HG02623 (cell line): Measurements from ENCODE around the gene TMEM255B.

Experiments
- ATAC-seq: cut with Tn5 transposase; IDR thresholded peaks from one replicate; pipeline ENCODE4 v1.9.1; 2021; ENCODE audit warnings: moderate library complexity; ENCODE audit not compliant: unreplicated experiment

TMEM255B gene

DNA sequence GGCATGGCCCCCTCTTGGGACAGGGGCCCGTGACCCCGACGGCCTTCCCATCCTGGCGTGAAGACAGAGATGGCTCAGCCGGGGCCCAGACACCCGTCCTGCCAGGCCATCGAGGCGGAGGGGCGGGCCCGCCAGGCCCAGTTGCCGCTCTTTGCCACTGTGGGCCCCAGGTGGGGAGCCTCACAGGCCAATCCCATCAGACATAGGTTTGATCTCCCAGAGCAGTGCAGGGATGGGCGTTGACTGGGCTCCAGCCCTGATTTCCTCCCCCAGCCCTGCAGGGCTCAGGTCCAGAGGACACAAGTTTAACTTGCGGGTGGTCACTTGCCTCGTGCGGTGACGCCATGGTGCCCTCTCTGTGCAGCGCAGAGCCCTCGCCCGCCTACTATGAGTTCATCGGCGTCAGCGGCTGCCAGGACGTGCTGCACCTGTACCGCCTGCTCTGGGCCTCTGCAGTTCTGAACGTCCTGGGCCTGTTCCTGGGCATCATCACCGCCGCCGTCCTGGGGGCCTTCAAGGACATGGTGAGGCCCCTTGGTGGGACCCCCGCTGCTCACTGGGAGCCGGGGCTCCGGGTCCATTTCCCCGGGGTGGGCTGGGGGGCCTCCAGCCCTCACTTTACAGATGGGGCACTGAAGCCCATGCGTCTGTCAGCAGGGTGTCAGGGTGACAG lies 42.4 kb downstream of the TMEM255B start:
- ATAC-seq: no peak

GRCh38 chr13:113802090-113802531 lies 43.1 kb downstream of the TMEM255B start:
- ATAC-seq: no peak

- ATAC-seq: no peak
These were observed 43.7 kb downstream of the TMEM255B start for GRCh38 chr13:113802761-113803160.

- no peak for ATAC-seq
These were observed 44.5 kb downstream of the TMEM255B start for GRCh38 chr13:113803409-113804016.

DNA sequence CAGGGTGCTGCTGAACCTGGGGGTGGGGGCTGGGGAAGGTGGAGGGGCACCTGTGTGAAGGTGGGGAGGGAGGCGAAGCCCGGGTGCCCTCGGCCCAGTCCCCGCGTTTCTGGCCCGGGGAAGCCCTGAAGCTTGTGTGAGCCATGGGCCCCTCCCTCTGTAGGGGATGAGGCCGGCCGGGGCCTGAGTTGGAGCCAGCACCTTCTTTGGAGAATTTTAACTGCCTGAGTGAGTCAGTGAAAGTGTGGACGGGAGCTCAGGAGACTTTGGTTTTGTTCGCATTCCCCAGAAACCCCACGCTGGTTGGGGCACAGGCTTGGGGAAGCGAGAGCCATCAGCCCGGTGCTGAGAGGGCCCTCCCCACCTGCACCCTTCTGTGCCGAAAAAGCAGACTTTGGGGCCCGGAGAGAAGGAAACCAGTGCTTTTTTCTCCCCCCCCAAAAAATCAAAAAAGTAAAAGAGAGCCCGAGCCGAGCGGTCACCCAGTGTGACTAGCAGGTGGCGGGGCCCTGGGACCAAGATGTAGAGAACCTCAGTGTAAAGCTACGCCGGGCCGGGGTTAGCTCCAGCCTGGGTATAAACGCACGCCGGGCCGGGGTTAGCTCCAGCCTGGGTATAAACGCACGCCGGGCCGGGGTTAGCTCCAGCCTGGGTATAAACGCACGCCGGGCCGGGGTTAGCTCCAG lies 45.1 kb downstream of the TMEM255B start:
- ATAC-seq: no peak

DNA sequence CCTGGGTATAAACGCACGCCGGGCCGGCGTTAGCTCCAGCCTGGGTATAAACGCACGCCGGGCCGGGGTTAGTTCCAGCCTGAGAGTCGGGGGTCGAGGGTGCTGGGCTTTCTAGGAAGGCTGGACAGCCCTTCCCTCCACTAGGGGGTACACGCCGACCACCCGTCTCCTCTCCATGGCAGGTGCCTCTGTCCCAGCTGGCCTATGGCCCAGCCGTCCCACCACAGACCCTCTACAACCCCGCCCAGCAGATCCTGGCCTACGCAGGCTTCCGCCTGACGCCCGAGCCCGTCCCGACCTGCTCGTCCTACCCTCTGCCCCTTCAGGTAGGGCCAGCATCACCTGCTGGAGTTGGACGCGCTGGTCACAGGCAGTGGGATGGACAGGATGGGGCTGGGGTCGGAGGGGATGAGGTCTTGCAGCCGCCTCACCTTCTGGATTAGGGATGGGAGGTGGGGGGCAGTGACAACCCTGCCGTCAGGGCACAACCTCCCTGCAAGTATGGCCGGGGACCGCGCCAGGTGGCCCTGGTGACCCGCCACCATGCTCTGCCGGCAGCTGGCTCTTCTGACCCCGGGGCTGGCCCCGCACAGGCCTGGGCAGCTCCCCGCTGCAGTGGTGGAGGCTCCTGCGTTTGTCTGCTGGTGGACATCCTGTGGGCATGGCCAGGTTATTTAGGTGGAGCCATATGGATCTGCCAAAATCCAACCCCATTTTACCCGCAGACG lies 45.8 kb downstream of the TMEM255B start:
- no peak for ATAC-seq

DNA sequence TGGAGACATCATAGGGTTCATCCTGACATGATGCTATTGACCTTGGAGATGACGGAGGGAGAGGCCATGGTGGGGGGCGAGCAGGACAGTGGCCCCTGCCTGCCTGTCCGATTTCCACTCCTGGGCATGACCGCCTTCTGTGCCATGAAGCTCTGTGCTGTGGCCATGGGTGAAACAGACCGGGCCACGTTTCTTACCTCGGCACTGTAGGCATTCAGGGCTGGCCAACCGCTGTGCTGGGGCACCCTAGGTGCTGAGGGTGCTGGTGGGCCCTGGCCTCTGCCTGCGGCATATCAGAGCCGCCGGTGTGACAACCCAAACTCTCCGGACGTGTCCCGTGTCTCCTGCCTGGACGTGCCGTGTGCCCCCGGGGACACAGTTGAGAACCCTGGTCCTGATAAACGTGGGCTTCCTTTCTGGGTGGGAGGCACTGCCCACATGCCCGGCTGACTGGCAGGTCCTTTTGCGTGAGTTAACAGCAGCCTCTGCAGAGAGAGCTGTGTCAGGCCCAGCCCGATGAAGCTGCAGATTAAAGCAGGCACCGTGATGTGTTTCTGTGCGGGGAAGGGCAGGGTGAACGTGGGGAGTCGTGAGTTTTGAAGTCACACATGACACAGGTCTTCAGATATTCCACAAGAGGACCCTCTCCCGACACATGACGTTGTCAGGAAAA lies 46.5 kb downstream of the TMEM255B start:
- no peak for ATAC-seq

DNA sequence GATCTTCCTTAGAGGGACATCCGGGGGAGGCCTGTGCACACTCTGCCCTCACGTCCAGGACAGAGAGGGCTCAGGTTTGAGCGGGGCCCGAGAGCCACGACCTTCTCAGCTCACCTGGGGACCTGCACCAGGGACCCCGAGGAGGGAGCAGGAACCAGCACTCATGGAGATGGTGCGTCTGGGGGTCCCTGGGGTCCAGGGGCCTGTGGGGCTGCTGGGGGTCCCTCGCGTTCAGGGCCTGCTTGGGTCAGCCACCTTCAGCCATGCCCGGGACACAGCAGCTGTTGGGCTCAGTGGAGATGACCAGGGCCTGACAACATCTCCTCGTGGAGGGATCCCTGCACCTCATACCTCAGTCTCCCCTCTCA lies 47.1 kb downstream of the TMEM255B start:
- no peak for ATAC-seq

GRCh38 chr13:113806526-113806925 lies 47.5 kb downstream of the TMEM255B start:
- no peak for ATAC-seq

GRCh38 chr13:113808058-113808834 lies 49.2 kb downstream of the TMEM255B start:
- no peak for ATAC-seq

DNA sequence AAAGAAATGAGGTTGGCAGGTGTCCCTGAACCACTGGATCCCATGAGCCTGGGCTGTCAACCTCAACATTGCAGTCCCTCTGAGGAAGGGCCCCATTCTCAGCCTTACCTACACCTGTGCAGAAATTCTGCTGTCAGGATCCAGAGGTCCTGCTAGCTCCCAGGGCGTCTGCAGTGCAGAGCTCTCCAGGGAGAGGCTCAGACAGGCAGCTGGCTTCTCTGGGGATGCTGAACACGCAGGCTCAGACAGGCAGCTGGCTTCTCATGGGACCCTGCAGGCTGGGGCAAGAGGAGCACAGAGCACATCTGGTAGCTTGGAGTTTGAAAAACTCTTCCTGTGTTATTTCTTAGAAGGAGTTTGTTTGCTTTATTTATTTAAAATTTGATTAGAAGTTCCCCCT lies 50.9 kb downstream of the TMEM255B start:
- no peak for ATAC-seq

GRCh38 chr13:113810640-113811039 lies 51.6 kb downstream of the TMEM255B start:
- no peak for ATAC-seq

GRCh38 chr13:113811081-113811928 lies 52.3 kb downstream of the TMEM255B start:
- no peak for ATAC-seq

- no peak for ATAC-seq
These were observed 53.4 kb downstream of the TMEM255B start for GRCh38 chr13:113812178-113813040.

DNA sequence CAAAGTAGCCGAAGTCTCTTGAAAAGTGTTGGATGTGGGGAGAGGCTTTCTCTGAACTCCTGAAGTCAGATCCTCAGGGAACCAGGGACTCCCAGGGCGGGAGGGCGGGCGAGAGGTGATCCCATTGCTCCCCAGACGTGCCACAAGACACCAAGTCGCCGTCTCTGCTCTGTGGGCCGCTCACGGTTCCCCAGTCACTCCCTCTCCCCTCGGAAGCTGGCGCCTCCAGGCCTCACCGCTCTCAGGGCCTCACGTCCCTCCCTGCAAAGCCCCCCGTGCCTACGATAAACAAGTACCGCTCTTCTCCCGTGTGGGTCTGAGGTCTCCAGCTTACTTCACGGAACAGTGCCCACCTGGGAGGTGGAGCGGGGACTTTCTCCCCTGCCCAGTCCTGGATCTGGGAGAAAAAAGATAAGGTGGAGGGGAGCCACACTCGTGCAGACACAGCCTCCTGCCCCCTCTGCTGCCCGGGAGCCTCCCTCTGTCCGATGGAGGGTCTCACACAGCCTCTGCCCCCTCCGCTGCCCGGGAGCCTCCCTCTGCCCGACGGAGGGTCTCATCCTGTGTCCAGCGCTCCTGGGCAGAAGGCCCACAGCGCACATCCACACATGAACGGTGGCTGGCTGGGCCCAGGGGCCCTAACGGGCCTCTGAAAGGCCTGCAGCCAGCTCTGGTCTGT lies 54.2 kb downstream of the TMEM255B start:
- no peak for ATAC-seq

GRCh38 chr13:113813749-113814434 lies 54.9 kb downstream of the TMEM255B start:
- no peak for ATAC-seq

- no peak for ATAC-seq
These were observed 55.4 kb downstream of the TMEM255B start for GRCh38 chr13:113814435-113814821.
